HPDE6-E6E7 (cell line): Measurements from ENCODE around the gene GRK6.

ENCODE experiments used
- DNase-seq: peaks from one replicate; pipeline ENCODE4 v3.0.0; 2011; ENCODE audit warnings: missing footprints; ENCODE audit errors: extremely low spot score

Gene GRK6

DNA sequence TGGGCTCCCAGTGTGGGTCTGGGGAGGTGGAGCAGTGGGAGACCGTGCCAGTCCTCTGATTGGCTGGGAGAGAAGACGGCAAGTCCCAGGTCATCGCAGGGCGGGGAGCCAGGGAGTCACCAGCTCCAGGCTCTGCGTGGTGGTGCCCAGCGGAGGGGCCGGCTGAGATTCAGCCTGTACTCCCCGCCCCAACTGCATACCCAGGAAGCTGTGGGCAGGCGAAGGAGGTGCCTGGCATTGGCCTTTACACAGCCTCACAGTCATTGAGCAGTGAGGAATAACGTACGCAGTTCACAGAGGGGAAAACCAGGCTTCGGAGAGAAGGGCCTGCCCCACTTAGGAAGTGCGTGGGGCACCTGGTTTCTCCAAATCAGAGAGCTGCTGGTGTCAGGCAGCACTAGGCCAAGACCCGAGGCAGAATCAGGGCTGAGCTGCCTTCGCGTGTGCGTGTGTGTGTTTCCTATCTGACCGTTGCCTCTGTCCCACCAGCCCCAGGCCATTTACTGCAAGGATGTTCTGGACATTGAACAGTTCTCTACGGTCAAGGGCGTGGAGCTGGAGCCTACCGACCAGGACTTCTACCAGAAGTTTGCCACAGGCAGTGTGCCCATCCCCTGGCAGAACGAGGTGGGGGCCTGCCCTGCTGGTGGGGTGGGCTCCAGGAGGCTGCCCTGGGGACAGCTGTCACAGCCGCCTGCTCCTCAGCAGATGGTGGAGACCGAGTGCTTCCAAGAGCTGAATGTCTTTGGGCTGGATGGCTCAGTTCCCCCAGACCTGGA lies 13.9 kb downstream of the GRK6 start:
- DNase-seq = no peak

DNA sequence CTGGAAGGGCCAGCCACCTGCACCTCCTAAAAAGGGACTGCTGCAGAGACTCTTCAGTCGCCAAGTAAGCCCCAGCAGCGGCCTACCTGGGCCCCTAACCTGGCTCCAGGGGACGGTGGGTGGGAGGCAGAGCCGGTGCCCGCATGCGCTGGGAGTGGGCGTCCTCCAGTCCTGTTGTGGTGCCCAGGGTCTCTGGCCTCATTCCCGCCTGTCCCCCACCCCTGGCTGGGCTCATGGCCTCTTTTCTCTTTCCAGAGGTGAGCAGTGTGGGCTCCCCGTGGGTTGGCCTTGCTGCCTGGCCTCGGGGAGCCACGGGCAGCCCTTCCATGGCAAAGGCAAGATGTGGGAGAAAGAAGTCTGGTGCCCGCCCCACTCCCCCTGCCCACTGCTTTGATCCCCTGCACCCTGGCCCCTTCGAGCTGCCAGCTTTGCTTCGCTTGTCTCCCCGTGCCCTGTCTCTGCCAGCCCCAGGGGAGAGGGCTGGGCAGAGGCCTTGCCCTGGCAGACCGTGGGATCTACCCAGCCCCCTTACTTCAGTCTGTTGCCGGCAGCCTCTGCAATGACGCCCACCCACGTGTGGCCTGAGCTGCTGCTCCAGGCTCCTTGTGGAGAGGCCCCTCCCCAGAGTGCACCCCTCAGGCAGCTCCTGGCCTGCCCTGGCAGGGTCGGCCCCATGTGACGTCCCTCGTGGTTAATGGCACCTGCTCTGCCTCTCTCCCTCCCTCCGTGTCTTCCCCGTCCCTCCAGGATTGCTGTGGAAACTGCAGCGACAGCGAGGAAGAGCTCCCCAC lies 14.7 kb downstream of the GRK6 start:
- DNase-seq = no peak

DNA sequence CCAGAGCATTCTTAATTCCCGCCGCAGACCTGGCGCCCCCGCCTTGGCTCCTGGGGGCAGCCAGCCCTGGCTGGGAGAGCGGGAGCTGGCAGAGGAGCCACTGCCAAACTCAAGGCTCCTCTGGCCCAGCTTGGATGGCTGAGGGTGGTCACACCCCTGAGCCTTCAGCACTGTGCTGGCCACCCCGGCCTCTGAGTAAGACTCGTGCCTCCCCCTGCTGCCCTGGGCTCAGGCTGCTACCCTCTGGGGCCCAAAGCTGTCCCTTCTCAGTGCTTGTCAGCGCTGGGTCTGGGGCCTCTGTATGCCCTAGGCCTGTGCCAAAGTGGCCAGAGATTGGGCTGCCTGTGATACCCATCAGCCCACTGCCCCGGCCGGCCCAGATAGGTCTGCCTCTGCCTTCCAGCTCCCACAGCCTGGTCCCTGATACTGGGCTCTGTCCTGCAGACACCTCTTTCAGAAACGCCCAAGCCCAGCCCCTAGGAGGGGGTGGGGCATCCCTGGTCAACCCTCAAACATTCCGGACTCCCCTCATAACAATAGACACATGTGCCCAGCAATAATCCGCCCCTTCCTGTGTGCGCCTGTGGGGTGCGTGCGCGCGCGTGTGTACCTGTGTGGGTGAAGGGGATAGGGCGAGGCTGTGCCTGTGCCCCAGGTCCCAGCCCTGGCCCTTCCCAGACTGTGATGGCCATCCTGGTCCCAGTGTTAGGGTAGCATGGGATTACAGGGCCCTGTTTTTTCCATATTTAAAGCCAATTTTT lies 15.8 kb downstream of the GRK6 start:
- DNase-seq = no peak

DNA sequence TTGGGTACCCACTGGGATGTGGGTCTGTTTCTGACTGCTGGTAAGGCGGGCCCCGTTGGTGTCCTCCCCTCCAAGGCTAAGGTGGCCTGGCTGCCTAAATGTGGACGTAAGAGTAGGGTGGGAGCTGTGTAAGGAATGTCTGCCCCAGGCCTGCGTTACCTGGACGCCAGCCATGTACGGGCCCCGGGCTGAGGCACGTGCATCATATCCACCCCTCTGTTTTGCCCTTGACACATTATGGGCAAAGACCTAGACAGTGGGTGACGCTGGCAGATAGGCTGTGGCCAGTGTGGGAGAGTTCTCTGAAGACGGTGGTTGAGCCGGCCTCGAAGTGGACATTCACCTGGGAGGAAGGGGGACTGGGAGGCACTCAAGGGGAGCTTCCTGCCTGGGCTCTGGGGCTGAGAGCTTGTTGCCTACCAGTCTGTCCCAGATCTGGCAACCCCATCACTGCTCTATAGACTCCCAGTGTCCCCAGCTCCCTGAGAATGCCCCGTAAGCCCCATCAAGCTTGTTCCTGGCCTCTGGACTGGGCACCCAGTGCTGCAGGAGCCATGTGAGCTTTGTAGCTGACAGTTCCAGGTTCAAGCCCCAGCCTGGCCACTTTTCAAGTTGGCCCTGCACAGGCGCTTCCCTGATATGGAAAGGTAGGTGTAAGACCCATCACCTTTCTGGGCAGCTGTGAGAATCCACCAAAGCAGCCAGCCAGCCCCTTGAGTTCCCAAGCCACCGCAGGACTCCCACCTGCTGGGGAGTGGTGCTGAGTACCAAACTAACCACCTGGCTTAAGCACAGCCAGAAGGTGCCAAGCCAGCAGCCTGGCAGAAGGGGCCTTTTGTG lies 16.9 kb downstream of the GRK6 start:
- DNase-seq = no peak

DNA sequence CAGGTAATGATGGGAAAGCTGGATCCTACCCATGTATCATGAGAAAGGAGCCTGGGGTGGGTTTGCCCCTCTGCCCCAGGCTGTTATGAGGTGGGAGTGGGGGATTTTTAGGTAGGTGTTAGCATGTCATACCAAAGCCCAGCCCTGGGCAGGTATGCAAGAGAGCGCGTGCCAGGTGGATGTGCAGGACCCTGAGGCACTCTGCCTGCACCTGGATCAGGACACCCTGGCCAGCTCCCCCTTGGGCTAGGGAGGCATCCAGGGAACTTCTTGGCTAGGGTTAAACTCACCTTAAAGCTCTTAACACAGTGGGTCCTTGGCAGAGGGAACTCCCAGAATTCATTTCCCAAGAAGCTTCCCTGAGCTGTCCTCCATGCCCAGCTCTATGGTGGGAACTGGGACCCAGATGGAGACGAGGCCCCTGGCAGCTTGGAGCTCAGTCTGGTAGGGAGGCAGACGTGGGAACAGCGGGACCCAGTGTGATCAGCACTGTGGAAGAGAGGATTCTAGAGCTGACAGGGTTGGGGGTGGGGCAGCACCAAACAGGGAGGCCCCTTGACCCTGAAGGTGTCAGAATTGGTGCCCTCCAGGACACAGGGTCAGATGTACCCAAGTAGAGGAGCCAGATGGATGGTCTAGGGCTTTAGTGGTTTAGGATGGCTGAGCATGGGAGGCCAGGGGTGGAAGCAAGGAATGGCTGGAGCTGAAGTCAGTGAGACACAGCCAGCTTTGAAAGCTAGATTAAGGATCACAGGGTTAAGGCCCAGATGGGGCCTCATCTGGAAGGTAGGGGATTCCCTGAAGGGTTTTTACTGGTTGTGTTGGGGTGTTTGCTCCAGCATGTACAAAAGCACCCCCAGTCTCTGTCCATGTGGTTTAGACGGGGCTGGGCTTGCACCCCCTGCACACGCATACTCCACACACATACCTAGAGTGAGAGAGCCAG lies 17.9 kb downstream of the GRK6 start:
- DNase-seq = no peak

DNA sequence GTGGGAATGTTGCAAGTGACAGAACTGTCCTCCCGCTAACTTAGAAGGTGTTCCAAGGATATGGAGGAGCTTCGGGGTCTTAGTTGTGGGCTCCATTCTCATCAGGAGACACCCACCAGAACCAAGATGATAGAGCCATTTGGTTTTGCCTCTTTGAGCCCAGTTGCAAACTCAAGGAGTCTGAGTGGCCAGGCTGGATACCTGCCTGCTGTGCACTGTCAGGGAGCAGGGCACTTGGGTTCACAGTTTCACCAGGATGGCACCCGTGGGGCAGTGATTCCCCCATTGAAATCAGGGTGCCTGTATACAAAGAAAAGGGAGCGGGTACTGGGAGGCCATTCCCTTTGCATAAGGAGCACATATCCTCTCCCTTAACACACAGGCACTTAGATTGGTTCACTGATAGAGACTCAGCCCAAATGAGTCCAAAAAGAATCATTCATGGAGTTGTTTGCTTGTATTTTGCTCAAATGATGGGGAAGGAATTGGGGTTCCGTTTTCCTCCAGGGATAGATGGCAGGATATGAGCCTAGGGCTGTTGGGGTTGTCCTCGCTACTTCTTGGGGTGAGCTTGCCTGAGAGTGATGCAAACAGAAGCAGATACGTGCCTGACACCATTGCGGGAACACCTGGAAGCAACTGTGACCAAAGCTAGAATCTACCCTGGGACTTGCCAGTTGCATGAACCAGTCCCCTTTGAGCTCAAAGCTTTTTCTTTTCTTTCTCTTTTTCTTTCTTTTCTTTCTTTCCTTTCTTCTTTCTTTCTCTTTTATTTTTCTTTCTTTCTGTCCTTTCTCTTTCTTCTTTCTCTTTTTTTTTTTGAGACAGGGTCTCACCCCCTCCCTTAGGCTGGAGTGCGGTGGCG lies 18.8 kb downstream of the GRK6 start:
- DNase-seq = no peak

DNA sequence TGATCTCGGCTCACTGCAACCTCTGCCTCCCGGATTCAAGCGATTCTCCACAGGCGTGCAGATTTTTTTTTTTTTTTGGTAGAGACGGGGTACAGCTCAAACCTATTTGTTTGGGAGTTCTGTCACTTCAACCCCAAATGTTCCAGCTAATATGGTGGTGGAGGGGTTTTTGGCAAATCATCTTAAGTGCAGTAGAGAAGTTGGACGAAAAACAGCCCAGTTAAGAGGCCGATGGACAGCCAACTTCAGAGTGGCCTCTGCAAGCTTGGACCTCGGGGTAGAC lies 19.4 kb downstream of the GRK6 start:
- DNase-seq = no peak

DNA sequence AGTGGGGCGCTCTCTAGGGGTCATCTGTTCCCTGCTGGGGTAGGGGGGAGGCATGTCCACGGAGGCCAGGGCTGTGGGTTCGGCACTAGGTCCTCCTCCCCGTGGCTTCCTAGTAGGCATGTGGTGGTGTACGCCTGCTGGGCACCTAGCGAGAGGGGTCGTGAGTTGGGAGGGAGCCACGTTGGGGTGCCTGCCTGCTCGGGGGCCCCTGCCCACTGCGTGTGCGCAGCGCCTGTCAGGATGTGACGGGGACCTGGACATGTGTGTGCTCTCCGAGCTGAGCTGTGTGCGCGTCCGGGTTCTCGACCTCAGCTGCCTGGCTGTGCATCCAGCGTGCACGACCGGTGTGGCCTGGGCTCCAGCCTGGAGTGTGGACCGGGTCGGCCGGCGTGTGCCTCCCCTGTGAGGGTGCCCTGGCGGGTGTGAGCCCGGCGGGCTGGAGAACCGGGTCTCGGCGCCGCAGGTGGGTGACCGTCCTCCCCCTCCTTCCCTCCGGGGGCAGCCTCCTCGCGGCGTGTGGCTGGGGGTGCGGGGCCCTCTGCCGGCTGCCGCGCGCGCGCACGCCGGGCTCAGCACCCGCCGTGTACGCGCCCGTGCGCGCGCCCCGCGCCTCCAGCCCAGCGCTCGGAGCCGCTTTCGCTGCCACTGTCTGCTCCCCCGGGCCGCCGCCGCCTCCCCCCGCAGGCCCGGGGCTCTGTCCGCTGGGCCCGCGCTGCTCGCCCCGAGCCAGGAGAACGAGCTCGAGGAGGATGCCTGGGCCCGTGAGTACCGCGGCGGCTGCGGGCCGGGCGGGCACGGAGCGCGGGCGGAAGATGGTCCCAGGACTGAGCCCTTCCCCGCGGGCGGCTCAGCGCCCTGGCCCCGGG lies 20.0 kb downstream of the GRK6 start, which contains the start of gene PRR7:
PRR7 (plus strand) TSS at position 615 of the 866 bp plus-strand sequence. CDS start 8,254 bp downstream, outside the sequence.
- peak; percentile 74 for DNase-seq

DNA sequence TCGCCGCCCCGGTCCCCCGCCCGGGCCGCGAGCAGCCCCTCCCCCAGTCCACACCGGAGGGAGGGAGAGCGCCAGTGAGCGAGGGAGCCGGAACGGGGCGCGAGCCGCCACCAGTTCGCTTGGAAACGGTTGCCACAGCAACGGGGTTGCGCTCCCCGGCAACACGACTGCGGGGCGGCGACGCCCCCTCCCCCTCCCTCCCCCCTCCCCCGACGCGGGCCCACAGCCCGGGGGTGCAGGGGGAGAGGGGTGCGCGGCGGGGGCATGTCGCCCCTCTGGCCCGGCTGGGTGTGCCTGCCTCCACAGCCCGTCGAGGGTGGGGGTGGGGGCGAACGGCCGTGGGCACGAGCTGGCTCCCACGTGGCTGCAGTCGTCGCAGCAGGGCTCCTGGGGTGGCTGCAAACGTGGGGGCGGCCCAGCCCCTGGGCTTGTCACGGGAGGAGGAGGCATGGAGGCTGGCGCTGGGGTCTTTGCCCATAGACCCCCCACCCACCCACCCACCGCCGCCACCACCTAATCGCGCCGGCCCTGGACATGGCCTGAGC lies 20.7 kb downstream of the GRK6 start:
- DNase-seq = no peak

DNA sequence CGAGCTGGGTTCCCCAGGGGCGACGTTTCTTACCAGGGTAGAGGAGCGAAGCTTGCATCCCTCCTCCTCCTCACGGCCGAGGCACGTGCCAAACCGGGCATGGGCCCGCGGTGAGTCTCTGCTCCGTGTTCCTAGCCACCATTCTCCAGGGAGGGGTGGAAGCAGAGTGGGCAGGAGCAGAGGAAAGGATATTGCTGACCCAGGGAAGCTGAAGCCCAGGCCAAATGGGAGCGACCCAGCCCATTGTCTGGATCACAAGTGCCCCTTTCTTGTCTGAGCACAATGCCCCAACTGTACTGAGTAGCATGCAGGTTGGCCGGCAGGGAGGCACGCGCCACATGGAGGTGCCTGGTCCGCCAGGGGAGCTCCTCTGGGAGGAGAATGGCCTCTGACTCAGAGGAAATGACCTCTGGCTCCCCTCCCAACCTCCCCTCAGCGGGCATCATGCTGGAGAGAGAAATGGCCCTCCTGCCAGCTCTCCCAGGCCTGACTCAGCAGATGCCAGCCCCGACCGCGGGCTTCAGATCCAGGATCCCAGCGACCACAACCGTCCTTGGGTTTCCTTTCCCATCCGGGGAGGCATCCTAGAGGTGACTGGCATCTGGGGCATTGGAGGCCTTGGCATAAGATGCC lies 21.3 kb downstream of the GRK6 start:
- no peak for DNase-seq

DNA sequence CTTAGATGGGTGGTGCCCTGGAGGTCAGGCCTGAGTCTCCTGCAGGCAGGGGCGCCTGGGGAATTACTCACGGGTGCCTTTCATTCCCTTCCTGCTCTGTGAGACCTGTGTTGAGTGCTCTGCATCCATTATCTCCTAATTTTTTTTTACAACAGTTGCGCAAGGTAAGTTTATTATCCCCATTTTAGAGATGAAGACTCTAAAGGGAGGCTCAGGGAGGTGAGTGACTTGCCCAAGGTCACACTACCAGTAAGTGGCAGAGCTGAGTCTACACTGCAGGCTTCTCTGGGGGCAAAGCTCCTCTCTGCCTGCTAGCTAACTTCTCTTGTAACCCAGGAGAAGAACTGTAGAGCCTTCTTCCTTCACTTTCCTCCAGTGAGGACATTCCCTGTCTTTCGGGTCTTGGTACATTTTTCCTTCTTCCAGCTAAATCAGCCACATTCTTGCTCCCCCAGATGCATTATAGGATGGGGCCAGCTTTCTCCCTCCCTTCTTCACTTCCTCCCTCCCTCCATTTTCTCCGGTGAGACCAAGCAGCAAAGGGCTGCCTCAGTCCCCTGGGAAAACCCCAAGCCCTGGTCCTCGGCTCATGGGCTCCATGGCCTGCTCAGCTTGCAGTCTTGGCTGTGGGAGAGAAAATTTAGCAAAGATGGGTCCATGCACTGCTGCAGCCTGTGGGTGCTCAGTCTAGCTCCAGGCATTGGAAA lies 21.9 kb downstream of the GRK6 start:
- DNase-seq = no peak

DNA sequence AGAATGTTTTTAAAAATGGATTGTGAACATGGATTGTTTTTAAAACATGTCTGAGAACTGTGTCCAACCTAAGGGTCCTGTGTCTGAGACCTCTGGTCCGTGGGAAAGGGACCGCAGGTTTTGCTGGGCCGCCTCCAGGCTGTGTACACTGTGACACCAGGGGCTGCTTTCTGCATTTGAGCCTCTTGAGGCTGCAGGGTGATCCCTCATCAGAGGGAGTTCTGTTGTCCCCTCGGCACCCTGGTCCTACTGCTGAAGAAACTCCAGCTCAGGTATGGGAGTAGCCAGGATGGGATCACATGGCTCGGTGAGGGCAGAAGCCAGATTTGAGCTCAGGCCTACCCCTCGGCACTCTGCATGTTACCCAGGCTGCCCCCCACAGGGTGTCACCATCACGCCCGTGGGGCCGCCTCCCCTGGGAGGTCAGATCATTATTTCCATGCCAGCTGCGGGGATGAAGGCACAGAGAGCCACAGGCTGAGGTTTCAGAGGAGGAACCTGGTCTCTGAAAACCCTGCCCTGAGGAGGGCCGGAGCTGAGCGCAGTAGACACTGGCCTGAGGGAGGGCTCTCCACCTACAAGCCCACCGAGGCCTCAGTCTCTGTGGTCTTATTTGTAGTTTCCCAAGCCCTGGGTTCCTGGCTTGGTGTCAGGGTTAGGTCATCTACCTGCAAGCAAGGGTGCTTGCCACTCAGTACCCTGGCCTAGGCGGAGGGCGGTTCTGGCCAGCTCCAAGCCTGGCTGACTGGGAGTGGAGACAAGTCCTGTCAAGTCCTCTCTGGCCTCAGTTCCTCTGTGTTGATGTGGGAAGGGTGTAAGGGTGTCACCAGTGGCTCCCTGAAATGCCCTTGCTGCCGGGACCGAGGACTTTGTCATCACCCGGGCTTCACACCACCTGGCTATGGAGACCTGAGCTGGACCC lies 22.9 kb downstream of the GRK6 start:
- no peak for DNase-seq

DNA sequence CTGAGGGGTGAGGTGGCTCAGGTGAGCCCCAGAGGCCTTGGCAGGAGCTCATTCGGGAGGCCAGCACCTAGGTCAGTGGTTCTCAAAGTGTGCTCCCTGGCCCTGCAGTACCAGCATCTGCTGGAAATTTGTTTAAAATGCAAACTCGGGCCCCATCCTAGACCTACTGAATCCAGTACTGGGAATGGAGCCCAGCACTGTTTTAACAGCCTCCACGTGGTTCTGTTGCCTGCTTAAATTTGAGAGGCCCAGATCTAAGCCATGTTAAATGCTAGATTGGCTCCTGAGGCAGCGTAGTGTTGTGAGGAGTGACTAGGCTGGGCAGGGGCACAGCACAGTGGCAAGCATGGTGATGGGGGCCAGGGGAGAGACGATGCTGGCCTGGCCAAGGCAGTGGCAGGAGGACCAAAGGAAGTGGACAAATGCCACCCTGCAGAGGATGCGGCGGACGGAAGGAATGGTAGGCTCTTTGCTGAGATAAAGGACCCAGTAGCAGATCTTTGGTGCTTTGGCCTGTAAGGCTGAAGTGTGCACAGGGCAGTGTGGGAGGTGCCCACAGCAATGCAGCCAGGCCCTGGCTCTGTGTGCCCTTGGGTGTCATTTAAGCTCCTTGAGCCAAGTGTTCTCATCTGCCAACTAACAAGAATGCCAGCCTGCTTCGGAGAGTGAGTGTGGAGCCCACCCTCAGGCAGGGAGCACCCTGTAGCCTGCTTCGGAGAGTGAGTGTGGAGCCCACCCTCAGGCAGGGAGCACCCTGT lies 24.4 kb downstream of the GRK6 start:
- DNase-seq = no peak

DNA sequence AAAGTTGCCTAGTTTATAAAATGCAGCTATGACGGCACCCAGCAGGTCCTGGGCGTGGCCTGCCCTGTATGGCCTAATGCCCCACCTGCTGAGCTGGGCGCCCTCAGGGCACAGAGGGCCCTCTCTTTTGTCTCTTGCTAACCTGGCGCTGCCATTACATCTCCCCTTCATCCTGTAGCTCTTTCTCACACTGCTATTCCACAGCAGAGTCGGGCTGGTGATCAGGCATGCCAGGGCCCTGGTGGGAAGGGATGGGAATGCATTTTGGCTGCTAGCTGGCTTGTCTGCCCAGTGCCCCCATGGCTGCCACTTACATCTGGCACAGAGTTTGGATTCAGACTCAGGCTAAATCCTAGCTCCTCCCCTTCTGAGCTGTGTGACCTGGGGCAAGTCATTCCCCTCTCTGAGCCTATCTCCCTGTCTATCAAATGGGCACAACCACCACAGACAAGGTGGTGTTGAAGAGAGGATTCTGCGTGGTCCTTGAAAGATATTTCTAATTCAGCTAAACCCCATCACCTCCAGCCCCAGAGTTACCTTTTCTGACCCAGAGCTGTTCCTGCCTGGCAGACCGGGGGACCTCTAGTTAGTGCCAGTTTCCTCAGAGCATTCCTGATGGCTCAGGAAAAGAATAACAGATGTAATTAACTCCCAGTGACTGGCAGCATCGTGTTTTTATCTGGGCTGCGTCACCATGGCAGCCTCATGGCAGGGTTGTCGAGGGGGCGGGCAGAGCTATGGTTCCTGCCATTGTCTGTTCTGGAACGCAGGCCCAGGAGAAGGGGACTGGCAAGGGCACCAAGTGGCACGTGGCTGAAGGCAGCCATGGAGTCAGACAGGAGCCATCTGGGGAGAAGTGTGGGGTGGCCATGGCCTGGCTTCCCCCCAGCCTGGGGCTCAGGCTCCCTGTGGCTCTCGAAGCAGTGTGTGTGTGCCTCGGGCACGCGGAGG lies 26.5 kb downstream of the GRK6 start:
- no peak for DNase-seq
